ENCODE measurements around the gene C19orf47.

The C19orf47 gene

GRCh38 chr19:40313229-40313983 lies 34.8 kb downstream of the C19orf47 start:
- DNase-seq = no peak

GRCh38 chr19:40312533-40312932 lies 35.7 kb downstream of the C19orf47 start:
- DNase-seq = no peak

- no peak for DNase-seq
Measured at GRCh38 chr19:40309666-40310065, 38.5 kb downstream of the C19orf47 start.

- DNase-seq = peak; percentile 83
Measured at GRCh38 chr19:40305403-40305802, 42.8 kb downstream of the C19orf47 start.

GRCh38 chr19:40304306-40304705 lies 43.9 kb downstream of the C19orf47 start:
- no peak for DNase-seq

- no peak for DNase-seq
Measured at GRCh38 chr19:40303765-40304164, 44.4 kb downstream of the C19orf47 start.

- DNase-seq = no peak
Measured at GRCh38 chr19:40302224-40303011, 45.8 kb downstream of the C19orf47 start.

GRCh38 chr19:40300668-40301067 lies 47.5 kb downstream of the C19orf47 start:
- no peak for DNase-seq

- no peak for DNase-seq
Measured at GRCh38 chr19:40298026-40298425, 50.2 kb downstream of the C19orf47 start.

- no peak for DNase-seq
Measured at GRCh38 chr19:40294560-40294959, 53.6 kb downstream of the C19orf47 start.

- no peak for DNase-seq
Measured at GRCh38 chr19:40286971-40287421, 61.2 kb downstream of the C19orf47 start.

GRCh38 chr19:40286235-40286970 lies 61.8 kb downstream of the C19orf47 start:
- no peak for DNase-seq

- peak; percentile 97 for DNase-seq
Measured at GRCh38 chr19:40285353-40286234, 62.6 kb downstream of the C19orf47 start.

GRCh38 chr19:40284501-40285352 lies 63.5 kb downstream of the C19orf47 start, which contains the start of gene AKT2:
Gene AKT2 (minus strand): TSS chr19:40285345. CDS start chr19:40265267, 20,078 bp downstream.
- DNase-seq = peak; percentile 81

- no peak for DNase-seq
Measured at GRCh38 chr19:40284251-40284500, 64.0 kb downstream of the C19orf47 start.

- no peak for DNase-seq
Measured at GRCh38 chr19:40283414-40284250, 64.6 kb downstream of the C19orf47 start.

- no peak for DNase-seq
Measured at GRCh38 chr19:40282920-40283319, 65.3 kb downstream of the C19orf47 start.

GRCh38 chr19:40282209-40282580 lies 66.0 kb downstream of the C19orf47 start:
- DNase-seq = no peak

GRCh38 chr19:40281381-40282208 lies 66.6 kb downstream of the C19orf47 start:
- no peak for DNase-seq

Data from stimulated activated CD8-positive, alpha-beta memory T cell treated with anti-CD3 and anti-CD28 coated beads, Interleukin-4, amount 100 ng/mL, for 48 hours (primary cell).